Heart right ventricle (tissue), 16 donors: Measurements from ENCODE around the gene HMG20A. TPM values are rescaled to one million over a fixed set of nuclear protein-coding genes. Genes with fewer than 3 reads are reported as not detected.

Source experiments
- ATAC-seq, 8 donors: fragments of 200-7000 bp; cut with Tn5 transposase; one replicate each; pipeline ENCODE4 v1.9.1; 2020; ENCODE audit warnings: mild to moderate bottlenecking in 8 of 8, moderate library complexity in 8 of 8, moderate number of reproducible peaks in 1 of 8
- DNase-seq, 2 donors: peaks; one replicate each; pipeline ENCODE4 v3.0.0-alpha.2; 2020
- H3K27ac ChIP-seq, 10 donors: fragments of 200-600 bp; sonication (generic) in 2 of 10; one replicate each; pipeline versions ENCODE4 v1.5.0 to v1.8.0; 2020 to 2022; ENCODE audit warnings: mild to moderate bottlenecking in 3 of 10
- H3K27me3 ChIP-seq, 7 donors: fragments of 200-600 bp; one replicate each; pipeline ENCODE4 v1.8.0; 2021 to 2022; ENCODE audit warnings: mild to moderate bottlenecking in 2 of 7
- H3K36me3 ChIP-seq, 9 donors: fragments of 200-600 bp; sonication (generic) in 1 of 9; one replicate each; pipeline versions ENCODE4 v1.5.0 to v1.8.0; 2020 to 2022; ENCODE audit warnings: mild to moderate bottlenecking in 2 of 9
- H3K4me1 ChIP-seq, 9 donors: fragments of 200-600 bp; sonication (generic) in 1 of 9; one replicate each; pipeline versions ENCODE4 v1.5.0 to v1.8.0; 2020 to 2022; ENCODE audit warnings: mild to moderate bottlenecking in 4 of 9
- H3K4me3 ChIP-seq, 10 donors: fragments of 200-600 bp; sonication (generic) in 2 of 10; one replicate each; pipeline versions ENCODE4 v1.5.0 to v1.8.0; 2020 to 2022; ENCODE audit warnings: mild to moderate bottlenecking in 7 of 10, moderate library complexity in 2 of 10
- H3K9me3 ChIP-seq, 11 donors: fragments of 200-600 bp in 10 of 11; sonication (generic) in 2 of 11; one replicate each; pipeline versions ENCODE4 v1.5.0 to v1.8.0; 2013 to 2022; ENCODE audit warnings: mild to moderate bottlenecking in 2 of 11, control low read depth in 1 of 11, moderate library complexity in 1 of 11
- WGBS, 2 donors: extraction: QIAGEN DNeasy Blood & Tissue Kit; methylation state at CpG; one replicate each; pipeline ENCODE4 v1.1.7; 2013; ENCODE audit warnings: inconsistent platforms in 1 of 2; 5-methylcytosine and 5-hydroxymethylcytosine counted together
- intact Hi-C, 10 donors: fragments of 100-400 bp; cut with DNase I; formaldehyde crosslinking; loops; one replicate each; pipeline versions ENCODE4 v1.11.1 to v1.14.2; 2022
- polyA plus RNA-seq, 2 donors: library from polyadenylated mRNA; stranded (reverse); fragments of 200-250 nt; gene quantifications; one replicate each; pipeline ENCODE4 v1.2.3, GENCODE V29; 2013
- total RNA-seq, 10 donors: library from RNA; stranded (reverse); fragmentation: NEBNext Ultra II Directional in 3 of 10; extraction: Animal tissue kit (Norgen Biotek cat#: 25700) in 3 of 10; gene quantifications; one replicate each; pipeline versions ENCODE4 v1.2.1 to v1.2.4, GENCODE V29; 2021 to 2023
- TF ChIP-seq, protein P1 (sequence below), 9 donors: fragments of 200-600 bp; sonication (generic) in 2 of 9; IDR thresholded peaks; one replicate each; pipeline versions ENCODE4 v1.5.0 to v1.8.0; 2021 to 2022; ENCODE audit warnings: antibody characterized with exemption in 9 of 9, mild to moderate bottlenecking in 5 of 9, moderate library complexity in 1 of 9
- donor health status: Arrhythmogenic right ventricular cardiomyopathy.
- donor health status: ischemic (EF 13 %, LVEDD 7.1; RV severe dilation, severe dysfunction).
- donor health status: healthy with polysubstance abuse.
- donor health status: DM: no; HTN: yes; CAD: no.
- donor health status: DM: no; HTN: no; CAD: no.
- donor health status: ischemic (EF 25% LVEDD 6.9; RV normal size, moderate dysfunction).
- donor health status: ischemic (EF 25% LVEDD 5.7; RV mildly dilated, moderate dysfunction).
- donor health status: healthy.
- donor health status: DM: yes; HTN: yes; CAD: no.
- donor health status: Ischemic cardiomyopathy.
- donor health status: ischemic (EF 35%, LVEDD 5.7; RV mildly dilated, moderate dysfunction).
- donor health status: nonischemic (EF 11% LVEDD 7.7; RV severe dilation, severe dysfunction).
- donor health status: DM: yes; HTN: yes; CAD: no.
- donor health status: PGD.
- donor health status: ischemic (EF 29% LVEDD 5.4; RV normal size, mild dysfunction).
- donor health status: nonischemic (EF 23%, LVEDD 6.1; RV moderate dilation, normal function).

HMG20A gene
- total and polyA plus RNA-seq, 12 donors = 9.9 to 60.2 (median 37.5) TPM

DNA sequence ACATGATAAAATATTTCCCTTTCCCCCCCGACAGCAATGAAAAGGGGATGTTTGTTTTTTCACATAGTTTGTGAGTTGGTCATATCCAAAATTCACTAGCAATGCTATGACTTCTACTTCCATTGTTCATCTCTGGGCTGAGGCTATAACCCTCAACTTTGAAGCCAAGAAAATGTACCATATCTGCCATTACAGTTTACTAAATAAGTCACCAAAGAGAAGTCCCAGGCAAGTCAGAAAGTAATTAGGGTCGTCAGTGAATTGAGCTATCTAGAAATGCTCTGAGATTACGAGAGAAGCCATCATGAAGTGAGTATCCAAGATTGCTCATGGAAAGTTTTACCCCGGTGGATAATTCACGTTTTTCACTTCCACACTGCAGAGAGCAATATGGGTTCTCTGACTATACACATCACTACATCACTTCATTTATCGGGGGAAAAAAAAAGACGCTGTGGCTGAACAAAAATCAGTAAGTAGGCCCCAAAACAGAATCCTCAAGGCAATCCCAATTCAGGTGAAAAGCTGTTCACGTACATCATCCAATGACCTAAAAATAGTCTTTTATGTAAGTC is 2.2 kb upstream of the HMG20A start:
- no peaks in the 10 kb centered on the region for H3K36me3 ChIP-seq
- peaks cover 4 to 76% (median 67%) of the 10 kb centered on the region in 9 donors for H3K4me1 ChIP-seq
- 13 to 17% methylated on average over 8 of the region's 8 CpGs for WGBS, 2 donors
- intact Hi-C loops = loop anchor here in 7 of 10 donors (2.0 to 10.0 kb wide), 14 partner anchors 66 to 304 kb away; no protein-coding TSS in a partner anchor
- ATAC-seq (no peak), DNase-seq (no peak)
- H3K27ac ChIP-seq = peak overlapping the region in 9 of 10 donors; percentile 92 to 98 (median 96)
- TF ChIP-seq, protein P1, sequence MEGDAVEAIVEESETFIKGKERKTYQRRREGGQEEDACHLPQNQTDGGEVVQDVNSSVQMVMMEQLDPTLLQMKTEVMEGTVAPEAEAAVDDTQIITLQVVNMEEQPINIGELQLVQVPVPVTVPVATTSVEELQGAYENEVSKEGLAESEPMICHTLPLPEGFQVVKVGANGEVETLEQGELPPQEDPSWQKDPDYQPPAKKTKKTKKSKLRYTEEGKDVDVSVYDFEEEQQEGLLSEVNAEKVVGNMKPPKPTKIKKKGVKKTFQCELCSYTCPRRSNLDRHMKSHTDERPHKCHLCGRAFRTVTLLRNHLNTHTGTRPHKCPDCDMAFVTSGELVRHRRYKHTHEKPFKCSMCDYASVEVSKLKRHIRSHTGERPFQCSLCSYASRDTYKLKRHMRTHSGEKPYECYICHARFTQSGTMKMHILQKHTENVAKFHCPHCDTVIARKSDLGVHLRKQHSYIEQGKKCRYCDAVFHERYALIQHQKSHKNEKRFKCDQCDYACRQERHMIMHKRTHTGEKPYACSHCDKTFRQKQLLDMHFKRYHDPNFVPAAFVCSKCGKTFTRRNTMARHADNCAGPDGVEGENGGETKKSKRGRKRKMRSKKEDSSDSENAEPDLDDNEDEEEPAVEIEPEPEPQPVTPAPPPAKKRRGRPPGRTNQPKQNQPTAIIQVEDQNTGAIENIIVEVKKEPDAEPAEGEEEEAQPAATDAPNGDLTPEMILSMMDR (IDR thresholded peaks at IDR 0.05) = no peak
- no peaks in the 10 kb centered on the region for H3K27me3 ChIP-seq
- no peaks in the 10 kb centered on the region for H3K9me3 ChIP-seq
- H3K4me3 ChIP-seq = peak overlapping the region; percentile 73 to 97 (median 90)

DNA sequence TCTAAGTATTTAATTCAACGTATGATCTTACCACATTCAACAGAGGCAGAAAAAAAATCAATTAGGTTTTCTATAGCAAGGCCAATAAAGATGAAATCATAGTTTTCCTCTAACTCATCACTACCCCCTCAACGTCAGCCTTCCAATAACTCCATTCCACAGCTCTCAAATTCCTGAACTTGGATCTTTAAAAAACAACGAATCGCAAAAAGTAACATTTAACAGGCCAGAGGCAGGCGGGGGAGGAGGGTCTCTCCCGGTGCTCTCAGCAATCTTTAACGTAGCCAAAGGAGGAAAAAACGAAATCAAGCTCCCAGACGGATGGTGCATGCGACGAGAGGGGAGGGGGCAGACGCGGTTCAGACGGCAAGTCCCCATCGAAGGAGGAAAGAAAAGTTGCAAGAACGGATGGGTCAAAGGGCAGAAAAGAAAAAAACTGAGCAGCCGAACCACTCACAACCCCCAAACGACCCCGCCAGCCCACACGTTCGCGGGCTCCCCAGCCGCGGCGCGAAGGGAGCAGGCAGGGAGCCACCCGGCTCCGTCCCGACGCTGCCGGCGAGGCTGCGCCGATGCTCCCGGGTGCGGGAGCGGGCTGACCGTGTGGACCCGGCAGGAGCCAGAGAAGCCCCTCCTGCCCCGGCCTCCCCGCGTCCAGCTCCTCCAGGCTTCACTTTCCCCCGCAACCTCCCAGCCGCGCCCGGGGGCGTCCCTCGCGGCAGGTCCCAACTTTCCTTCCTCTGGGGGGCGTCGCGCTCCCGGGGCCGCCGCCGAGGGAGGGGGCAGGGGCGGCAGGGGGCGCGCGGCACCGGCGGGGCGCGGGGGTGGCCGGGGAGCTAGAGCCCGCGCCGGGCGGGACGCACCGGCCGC is 1.5 kb upstream of the HMG20A start:
- ATAC-seq (peak in 5 of 8 donors; percentile 0 to 41 (median 21)), DNase-seq (peak; percentile 51 to 57)
- WGBS, 2 donors = 1% methylated on average over 59 to 71 of the region's 72 CpGs
- Histone ChIP-seq H3K4me3 (peak overlapping the region; percentile 73 to 97 (median 90)), H3K4me1 (peaks cover 4 to 74% (median 70%) of the 10 kb centered on the region in 9 donors), H3K27me3 (no peaks in the 10 kb centered on the region), H3K27ac (peak overlapping the region; percentile 89 to 98 (median 96)), H3K9me3 (no peaks in the 10 kb centered on the region), H3K36me3 (no peaks in the 10 kb centered on the region)
- intact Hi-C loops = loop anchor here in 7 of 10 donors (2.0 to 10.0 kb wide), 14 partner anchors 67 to 304 kb away; no protein-coding TSS in a partner anchor
- TF ChIP-seq, protein P1 (IDR thresholded peaks at IDR 0.05) = peak; percentile 6 to 63 (median 34)

DNA sequence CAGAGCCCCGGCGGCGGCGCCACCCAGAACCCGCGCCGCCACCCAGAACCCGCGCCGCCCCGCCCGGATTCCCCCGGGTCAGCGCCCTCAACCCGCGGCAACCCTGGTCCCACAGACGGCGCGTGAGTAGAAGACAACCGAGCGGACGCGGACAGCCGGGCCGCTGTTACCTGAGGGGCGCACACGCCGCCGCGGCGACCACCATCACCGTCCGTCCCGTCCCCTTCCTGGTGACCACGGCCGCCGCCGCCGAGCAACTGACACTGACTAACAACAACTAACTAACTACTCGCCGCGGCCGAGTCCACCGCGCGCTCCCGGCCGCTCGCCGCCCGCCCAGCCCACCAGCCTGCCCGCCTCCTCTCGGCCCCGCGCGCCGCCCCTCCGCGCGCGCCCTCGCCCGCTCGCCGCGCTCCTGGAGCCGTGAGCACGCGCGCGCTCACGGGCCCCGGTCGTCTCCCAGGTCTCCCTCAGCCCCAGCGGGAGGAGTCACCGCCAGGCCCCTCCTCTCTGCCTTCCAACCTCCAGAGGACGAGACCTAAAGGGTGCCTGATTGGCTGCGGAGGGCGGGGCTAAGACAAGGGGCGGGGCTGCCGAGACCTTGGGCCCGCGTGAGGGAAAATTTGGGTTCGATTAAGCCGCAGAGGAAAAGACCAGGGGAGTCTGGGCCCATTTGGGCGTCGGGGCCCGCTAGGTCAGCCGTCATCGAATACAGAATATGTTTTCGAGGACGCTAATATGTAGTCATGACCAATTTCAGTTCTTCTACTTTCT is 665 bp upstream of the HMG20A start, which contains the start of gene PEAK1:
Gene PEAK1 (minus strand): TSS at position 269 of the 774 bp plus-strand sequence. CDS start 238,178 bp downstream, outside the sequence.
- ATAC-seq (peak; percentile 96 to 99 (median 98)), DNase-seq (peak; percentile 100)
- peak within 1 kb of the TSS; percentile 73 to 97 (median 90) for H3K4me3 ChIP-seq
- peaks cover 4 to 76% (median 66%) of the 10 kb centered on the region in 9 donors for H3K4me1 ChIP-seq
- H3K27me3 ChIP-seq = no peaks in the 10 kb centered on the region
- no peaks in the 10 kb centered on the region for H3K36me3 ChIP-seq
- peak within 1 kb of the TSS; percentile 92 to 98 (median 96) for H3K27ac ChIP-seq
- H3K9me3 ChIP-seq = no peaks in the 10 kb centered on the region
- WGBS, 2 donors = 0% methylated on average over 78 to 92 of the region's 92 CpGs
- TF ChIP-seq, protein P1 (IDR thresholded peaks at IDR 0.05) = no peak
- intact Hi-C loops = loop anchor here in 8 of 10 donors (1.0 to 10.0 kb wide), 18 partner anchors 62 to 305 kb away; no protein-coding TSS in a partner anchor
